Epithelial cell of prostate (primary cell): ENCODE data around the gene HPS4.

Experiments used
- DNase-seq: peaks from one replicate; pipeline ENCODE4 v3.0.0-alpha.2; 2011; ENCODE audit warnings: low read depth, low spot score
- H3K27ac ChIP-seq: fragments of 450-650 bp; 2 replicates; pipeline ENCODE4 v1.5.1; 2017; ENCODE audit warnings: mild to moderate bottlenecking

Gene HPS4

DNA sequence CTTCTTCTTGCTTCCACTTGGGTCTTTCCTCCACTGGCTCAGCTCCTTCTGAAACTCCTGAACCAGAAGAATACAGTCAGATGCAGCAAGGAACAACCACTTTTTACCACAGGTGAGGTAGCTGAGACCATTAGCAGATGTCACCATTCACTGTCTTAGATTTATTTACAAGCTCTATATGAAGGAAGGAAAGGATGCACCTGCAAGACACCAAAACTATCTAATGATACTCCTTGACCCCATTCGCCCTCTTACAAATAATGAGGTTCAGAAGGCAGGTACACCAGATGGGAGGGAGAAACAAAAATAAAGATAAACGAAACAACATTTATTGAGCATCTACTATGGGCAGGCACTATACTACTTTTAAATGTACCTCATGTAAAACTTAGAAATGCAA lies 18.4 kb upstream of the HPS4 start:
- no peak for DNase-seq
- H3K27ac ChIP-seq, result no peak overlapping the region

GRCh38 chr22:26499188-26499703 lies 15.7 kb upstream of the HPS4 start:
- H3K27ac ChIP-seq, result no peak overlapping the region
- DNase-seq, result no peak

DNA sequence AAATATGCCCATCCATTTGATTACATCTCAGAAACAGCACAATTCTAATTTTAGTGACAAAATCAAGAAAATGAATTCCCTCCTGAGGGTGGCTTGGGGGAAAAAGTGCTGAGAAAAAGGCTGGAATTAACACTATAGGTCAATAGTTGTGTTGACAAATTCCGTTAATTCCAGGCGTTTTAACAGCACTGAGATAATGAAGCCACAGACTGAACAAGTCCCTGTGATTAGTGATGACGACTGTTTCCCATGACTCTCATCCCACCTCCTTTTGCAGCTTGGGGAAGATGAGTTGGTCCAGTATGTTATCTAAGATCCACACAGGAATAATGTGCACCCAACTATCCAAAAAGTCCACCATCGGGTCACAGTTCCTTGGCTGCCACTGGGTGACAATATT lies 12.9 kb upstream of the HPS4 start:
- DNase-seq, result no peak

GRCh38 chr22:26494506-26494905 lies 10.9 kb upstream of the HPS4 start:
- no peak overlapping the region for H3K27ac ChIP-seq
- DNase-seq, result no peak

More for the DNA sequence above, 12.9 kb upstream of the HPS4 start:
- H3K27ac ChIP-seq, result no peak overlapping the region

GRCh38 chr22:26492220-26492619 lies 8.6 kb upstream of the HPS4 start:
- no peak for DNase-seq
- peak overlapping the region; percentile 53 for H3K27ac ChIP-seq

- no peak overlapping the region for H3K27ac ChIP-seq
- no peak for DNase-seq
Measured at GRCh38 chr22:26489447-26490036, 6.0 kb upstream of the HPS4 start.

- H3K27ac ChIP-seq, result no peak overlapping the region
- DNase-seq, result no peak
Measured at GRCh38 chr22:26487996-26488395, 4.4 kb upstream of the HPS4 start.

GRCh38 chr22:26486394-26486793 lies 2.8 kb upstream of the HPS4 start:
- H3K27ac ChIP-seq, result no peak overlapping the region
- DNase-seq, result no peak

DNA sequence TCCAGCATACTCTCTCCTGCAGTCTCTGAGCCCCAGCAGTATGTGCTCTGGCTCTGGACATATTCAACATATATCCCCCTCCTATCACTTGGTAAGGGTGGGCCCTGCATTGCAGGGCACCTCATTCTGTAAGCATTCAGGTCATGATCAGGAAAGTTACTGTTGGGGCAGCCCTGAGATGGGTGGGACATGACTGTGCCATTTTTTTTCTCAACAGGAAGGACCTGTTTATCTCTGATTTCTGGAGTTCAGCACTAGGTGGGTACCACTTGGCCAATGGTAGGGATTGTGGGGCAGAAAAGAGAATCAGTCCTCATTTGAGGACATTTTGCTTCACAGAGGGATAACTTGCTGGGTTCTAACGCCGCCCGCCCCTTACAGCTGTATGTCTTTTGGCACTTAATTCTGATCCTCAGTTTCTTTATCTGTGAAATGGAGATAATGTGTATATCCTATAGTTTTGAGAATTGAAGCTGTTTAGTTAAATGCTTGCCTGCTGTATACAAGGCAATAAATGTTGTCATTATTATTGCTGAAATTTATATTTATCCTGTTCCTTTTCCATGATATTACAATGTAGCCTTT lies 2.3 kb upstream of the HPS4 start:
- no peak overlapping the region for H3K27ac ChIP-seq
- DNase-seq, result no peak

- H3K27ac ChIP-seq, result peak overlapping the region; percentile 13
- no peak for DNase-seq
Measured at GRCh38 chr22:26485013-26485412, 1.4 kb upstream of the HPS4 start.

DNA sequence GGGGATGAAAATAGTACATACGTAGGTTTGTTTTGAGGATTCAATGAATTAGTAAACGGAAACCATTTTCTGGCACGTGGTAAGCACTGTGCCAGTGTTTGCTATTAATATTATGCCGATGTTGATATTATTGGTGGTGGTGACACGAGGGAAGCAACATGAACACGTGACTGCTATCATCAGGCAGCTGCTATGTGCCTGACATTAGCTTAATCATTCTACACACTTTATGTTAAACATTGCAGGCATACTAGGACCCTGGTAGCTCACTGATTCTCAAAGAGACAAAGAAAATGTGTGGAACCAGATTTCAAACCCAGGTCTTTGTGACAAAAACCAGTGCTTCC lies 750 bp upstream of the HPS4 start:
- peak overlapping the region; percentile 76 for H3K27ac ChIP-seq
- no peak for DNase-seq

DNA sequence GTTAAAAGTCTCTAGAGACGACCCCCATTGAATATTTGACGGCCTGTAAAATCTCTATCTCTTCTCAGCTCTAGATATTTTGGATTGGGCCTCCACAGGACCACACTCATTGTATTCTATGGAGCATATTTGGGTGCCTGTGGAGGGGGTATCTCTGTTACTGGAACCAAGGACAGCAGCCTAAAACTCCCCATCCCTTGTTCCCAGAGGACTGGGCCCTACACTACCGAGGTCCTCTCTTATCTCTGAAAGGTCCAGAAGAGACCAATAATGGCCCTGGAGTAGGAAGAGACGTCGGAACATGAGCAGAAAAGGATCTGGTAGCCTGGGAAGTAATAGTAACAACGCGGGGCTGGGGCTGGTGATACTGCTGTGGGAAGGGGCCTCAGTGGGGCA lies 542 bp downstream of the HPS4 start:
- H3K27ac ChIP-seq, result peak overlapping the region; percentile 76
- DNase-seq, result no peak

- H3K27ac ChIP-seq, result peak overlapping the region; percentile 76
- DNase-seq, result no peak
Measured at GRCh38 chr22:26482161-26482560, 1.4 kb downstream of the HPS4 start.

DNA sequence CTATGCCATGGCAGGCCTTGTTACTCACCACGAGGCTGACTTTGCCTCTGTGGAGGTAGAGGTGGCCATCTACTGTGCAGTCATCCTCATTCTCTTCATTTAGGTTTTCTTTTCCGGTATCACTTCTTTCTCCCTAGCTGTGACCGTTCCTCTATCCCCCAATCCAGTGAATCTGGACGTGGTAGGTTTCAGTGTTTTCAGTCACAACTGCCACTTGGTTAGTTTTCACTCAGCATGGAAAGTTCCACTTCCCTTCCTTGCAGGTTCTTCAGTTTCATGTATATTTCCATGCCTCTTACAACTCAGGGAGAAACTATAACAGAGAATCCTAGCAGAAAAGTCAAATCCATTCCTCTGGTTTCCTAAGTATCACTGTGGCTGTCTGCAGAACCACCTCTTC lies 1.9 kb downstream of the HPS4 start:
- peak overlapping the region; percentile 76 for H3K27ac ChIP-seq
- no peak for DNase-seq

- peak overlapping the region; percentile 76 for H3K27ac ChIP-seq
- DNase-seq, result no peak
Measured at GRCh38 chr22:26481112-26481693, 2.4 kb downstream of the HPS4 start.

DNA sequence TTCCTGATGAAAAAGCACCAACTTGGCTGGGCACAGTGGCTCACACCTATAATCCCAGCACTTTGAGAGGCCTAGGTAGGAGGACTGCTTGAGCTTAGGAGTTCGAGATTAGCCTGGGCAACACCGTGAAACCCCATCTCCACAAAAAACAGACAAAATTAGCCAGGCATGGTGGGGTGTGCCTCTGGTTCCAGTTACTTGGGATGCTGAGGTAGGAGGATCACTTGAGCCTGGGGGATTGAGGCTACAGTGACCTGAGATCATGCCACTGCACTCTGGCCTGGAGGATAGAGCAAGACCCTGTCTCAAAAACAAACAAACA lies 3.0 kb downstream of the HPS4 start:
- H3K27ac ChIP-seq, result peak overlapping the region; percentile 76
- DNase-seq, result no peak

DNA sequence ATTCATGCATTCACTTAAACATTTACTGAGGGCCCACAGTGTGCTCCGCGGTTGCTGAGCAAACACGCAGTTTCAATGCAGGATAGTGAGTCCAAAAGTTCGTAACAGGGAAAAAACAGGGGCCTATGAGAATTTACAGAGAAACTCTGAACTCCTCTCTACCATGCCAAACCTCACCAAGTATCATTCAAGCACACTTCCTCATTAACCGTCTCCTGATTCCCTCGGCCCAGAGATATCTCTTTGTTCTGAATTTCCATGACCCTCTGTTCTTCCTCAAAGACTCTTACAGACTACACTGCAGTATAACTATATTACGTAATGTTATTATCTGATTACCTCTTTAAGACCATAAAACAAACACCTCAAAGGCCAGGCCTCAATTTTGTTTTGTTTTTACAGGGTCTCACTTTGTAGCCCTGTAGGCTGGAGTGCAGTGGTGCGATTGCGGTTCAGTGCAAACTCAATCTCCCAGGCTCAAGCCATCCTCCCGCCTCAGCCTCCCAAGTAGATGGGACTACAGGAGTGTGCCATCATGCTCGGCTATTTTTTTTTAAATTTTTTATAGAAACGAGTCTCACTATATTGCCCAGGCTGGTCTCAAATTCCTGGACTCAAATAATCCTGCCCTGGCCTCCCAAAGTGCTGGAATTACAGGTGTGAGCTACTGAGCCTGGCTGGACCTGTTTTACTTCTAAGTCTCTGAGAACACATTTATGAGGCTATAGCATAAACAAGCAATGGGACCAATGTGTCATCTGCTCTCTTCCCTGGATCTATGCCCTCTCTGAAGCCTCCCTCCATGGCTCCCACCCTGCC lies 3.6 kb downstream of the HPS4 start:
- peak overlapping the region; percentile 76 for H3K27ac ChIP-seq
- DNase-seq, result no peak

GRCh38 chr22:26479043-26479791 lies 4.4 kb downstream of the HPS4 start:
- peak overlapping the region; percentile 76 for H3K27ac ChIP-seq
- no peak for DNase-seq

GRCh38 chr22:26477341-26477731 lies 6.2 kb downstream of the HPS4 start:
- no peak for DNase-seq
- no peak overlapping the region for H3K27ac ChIP-seq

DNA sequence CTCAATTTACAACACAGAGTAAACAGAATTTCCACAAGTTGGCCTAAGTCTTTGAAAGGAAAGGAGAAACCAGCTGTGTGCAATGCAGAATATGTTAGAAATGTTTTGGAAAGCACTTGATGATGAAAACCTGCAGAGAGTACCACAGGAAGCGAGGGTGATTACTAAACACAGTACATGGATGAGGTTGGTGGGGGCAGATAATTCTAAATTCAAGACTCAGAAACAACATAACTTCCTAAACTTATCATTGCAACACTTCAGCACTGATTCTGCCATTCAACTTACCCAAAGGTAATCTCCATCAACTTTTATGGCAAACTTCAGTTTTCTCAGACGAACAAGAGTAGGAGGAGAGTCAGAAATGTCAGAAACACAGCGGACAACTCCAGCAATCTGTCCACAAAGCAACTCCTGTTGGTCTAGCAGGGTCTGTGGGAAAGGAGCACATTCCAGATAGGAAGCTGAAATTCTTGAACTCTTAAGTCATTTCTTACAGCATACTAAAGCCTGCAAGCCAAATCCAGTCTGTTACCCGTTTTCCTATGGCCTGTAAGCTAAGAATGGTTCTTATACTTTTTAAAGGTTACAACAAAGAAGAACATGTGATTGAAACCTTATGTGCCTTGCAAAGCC lies 6.8 kb downstream of the HPS4 start:
- DNase-seq, result no peak
- no peak overlapping the region for H3K27ac ChIP-seq
